Erythroblast (primary cell): ENCODE data around the gene TELO2.

Experiments
- DNase-seq, 2 experiments: peaks; one replicate each; lab custom pipeline; 2025; lab: John Stamatoyannopoulos, UW
- GATA1 ChIP-seq: IDR thresholded peaks from 2 replicates; pipeline ENCODE4 v1.6.1; 2011; ENCODE audit warnings: low read depth, mild to moderate bottlenecking, control low read depth, low read length, moderate library complexity
- POLR2A ChIP-seq: IDR thresholded peaks from 2 replicates; pipeline ENCODE4 v1.6.1; 2011; ENCODE audit warnings: mild to moderate bottlenecking, low read length

Gene TELO2

GRCh38 chr16:1541293-1542165 lies 48.4 kb downstream of the TELO2 start:
- DNase-seq, result no peak
- TF ChIP-seq GATA1, result no peak
- no peak for TF ChIP-seq POLR2A

- no peak for DNase-seq
- no peak for TF ChIP-seq POLR2A
- TF ChIP-seq GATA1, result no peak
These were observed 49.0 kb downstream of the TELO2 start for GRCh38 chr16:1542166-1542500.

- DNase-seq, result no peak
- TF ChIP-seq POLR2A, result no peak
- TF ChIP-seq GATA1, result no peak
These were observed 49.4 kb downstream of the TELO2 start for GRCh38 chr16:1542533-1542932.

- DNase-seq, result peak; percentile 24 to 35
- no peak for TF ChIP-seq POLR2A
- no peak for TF ChIP-seq GATA1
These were observed 50.1 kb downstream of the TELO2 start for GRCh38 chr16:1543085-1543896.

GRCh38 chr16:1545044-1546040 lies 52.2 kb downstream of the TELO2 start:
- no peak for DNase-seq
- TF ChIP-seq POLR2A (no peak), GATA1 (no peak)

- no peak for DNase-seq
- TF ChIP-seq POLR2A, result no peak
- TF ChIP-seq GATA1, result no peak
These were observed 53.3 kb downstream of the TELO2 start for GRCh38 chr16:1546430-1546829.

- DNase-seq, result no peak
- no peak for TF ChIP-seq GATA1
- TF ChIP-seq POLR2A, result no peak
These were observed 55.1 kb downstream of the TELO2 start for GRCh38 chr16:1548233-1548632.

GRCh38 chr16:1548727-1549126 lies 55.6 kb downstream of the TELO2 start:
- no peak for TF ChIP-seq POLR2A
- TF ChIP-seq GATA1, result no peak
- DNase-seq, result no peak

GRCh38 chr16:1550069-1550468 lies 56.9 kb downstream of the TELO2 start:
- TF ChIP-seq POLR2A (no peak), GATA1 (no peak)
- DNase-seq, result no peak

- DNase-seq, result no peak
- no peak for TF ChIP-seq GATA1
- TF ChIP-seq POLR2A, result no peak
These were observed 57.5 kb downstream of the TELO2 start for GRCh38 chr16:1550696-1551095.

- no peak for DNase-seq
- TF ChIP-seq POLR2A (no peak), GATA1 (no peak)
These were observed 58.0 kb downstream of the TELO2 start for GRCh38 chr16:1551166-1551565.

- no peak for TF ChIP-seq POLR2A
- DNase-seq, result no peak
These were observed 59.0 kb downstream of the TELO2 start for GRCh38 chr16:1552129-1552528.

GRCh38 chr16:1553946-1554825 lies 61.0 kb downstream of the TELO2 start:
- DNase-seq, result no peak
- TF ChIP-seq POLR2A (no peak), GATA1 (no peak)
